Fibroblast of upper back skin (primary cell): Measurements from ENCODE around the gene MYH1.

Experiments
- DNase-seq: peaks from one replicate; pipeline ENCODE4 v3.0.0-alpha.2; 2013

Gene MYH1

DNA sequence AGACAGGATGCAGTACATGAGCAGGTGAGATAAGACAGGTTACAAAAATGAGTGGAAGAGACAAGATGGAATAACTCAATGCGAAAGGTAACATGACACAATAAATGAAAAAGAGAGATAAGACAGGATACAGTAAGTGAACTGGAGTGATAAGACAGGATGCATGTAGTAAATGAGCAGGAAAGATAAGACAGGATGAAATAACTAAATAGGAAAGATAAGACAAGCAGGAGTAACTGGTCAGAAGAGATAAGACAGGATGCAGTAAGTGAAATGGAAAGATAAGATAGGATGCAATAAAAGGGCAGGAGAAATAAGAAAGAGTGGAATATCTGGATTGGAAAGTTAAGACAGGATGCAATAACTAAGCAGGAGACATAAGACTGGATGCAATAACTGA, 40.6 kb downstream of the MYH1 start:
- DNase-seq, result no peak

DNA sequence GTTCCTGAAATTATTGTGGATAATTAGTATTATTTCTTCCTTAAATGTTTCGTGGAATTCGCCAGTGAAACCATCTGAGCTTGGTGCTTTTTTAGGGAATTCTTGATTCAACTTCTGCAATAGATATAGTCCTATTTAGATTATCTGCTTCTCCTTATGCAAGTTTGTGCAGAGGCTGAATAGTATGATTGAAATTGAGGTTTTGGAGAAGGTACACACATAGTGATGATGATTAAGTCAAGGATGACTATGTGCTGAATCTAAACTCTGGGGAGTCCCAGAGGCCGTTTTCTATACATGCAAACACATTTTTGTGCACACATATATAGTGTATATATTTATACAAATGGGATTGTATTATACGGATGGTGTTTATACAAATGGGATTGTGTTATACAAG, 43.8 kb downstream of the MYH1 start:
- DNase-seq, result peak; percentile 52

DNA sequence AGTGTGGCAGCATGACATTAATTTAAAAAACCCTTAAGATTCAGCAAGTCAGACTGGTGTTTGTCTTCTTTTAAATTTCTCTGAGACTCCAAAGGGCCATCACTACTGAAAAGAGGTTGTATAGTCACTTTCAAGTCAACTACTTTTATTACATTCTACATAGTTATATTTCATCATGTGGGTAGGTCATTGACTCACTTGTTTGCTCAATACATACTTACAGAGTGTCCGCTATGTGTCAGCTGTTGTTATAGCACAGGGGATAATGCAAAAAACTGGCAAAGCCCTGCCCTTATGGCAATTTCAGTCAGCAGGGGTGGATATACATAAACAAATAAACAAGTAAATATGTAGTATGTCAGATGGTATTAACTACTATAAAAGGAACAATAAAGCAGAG, 46.5 kb downstream of the MYH1 start:
- peak; percentile 47 for DNase-seq

DNA sequence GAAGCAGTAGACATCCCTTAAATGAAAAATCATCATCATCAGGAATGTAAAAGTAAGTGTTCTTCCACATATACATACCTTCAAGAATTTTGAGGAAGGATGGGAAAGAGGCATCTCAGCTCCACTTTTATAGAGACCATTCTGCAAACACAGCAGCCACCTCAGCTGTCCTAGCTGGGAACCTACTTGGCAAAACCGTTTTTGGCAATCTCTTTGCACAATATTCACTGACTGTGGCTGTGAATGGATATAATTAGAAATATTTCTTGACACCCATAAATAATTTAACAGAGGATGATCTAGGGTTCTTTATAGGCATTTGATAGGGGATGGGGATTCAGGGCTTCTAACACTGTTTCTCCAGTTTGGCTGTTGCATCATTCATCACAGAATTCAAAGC, 48.9 kb downstream of the MYH1 start, which contains the start of gene MYH4:
Gene MYH4, minus strand, starts transcription at position 101 of the 400 bp plus-strand sequence. CDS start 2,814 bp downstream, outside the sequence.
- no peak for DNase-seq

DNA sequence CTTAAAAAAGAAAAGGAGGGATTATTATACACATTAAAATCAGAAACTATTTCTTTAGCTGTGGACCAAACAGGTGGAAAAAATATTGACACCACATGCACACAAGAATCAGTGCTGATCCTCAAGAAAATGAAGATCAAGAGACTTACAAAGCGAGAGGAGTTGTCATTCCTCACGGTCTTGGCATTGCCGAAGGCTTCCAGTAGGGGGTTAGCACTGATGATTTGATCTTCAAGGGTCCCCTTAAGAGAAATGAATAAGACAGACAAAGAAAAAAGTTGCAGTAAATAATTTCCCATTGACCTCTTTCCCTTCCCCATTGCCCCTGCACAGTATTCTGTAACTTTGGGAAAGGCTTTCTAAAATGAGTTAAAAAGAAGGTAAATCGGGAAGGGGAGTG, 54.9 kb downstream of the MYH1 start:
- DNase-seq, result no peak

DNA sequence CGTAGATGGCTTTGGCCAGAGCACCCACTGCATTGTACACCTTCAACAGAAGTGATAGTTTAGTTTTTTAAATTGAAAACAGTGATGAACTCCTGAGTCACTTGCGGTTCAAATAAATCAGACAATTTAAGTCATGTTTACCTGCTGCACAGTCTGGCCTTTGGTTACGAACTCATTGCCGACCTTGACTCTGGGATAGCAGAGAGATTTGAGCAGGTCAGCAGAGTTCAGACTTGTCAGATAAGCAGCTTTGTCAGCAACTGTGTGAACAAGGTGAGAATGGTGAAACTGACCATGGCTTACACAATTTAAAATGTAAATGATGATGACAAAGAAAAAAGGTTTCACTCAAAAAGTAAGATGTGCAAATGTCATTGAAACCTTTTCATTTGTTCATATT, 58.3 kb downstream of the MYH1 start:
- DNase-seq, result no peak

DNA sequence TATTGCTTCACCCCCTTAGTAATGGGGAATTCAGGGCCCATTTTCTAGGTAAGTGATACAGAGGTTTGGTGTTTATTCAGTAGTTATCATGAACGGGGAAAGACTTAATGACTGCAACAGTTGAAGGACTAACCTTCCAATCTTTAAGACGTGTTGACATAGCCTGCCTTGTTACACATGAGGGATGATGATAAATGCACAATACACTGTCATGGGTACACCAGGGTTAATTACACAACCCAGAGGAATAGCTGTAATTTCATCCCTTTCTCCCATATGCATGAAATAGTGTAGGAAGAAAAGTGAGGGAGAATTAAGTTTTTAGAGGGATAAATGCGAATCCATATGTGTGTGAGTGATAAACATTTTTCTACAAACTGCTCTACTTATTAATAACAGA, 59.6 kb downstream of the MYH1 start:
- DNase-seq, result peak; percentile 5

DNA sequence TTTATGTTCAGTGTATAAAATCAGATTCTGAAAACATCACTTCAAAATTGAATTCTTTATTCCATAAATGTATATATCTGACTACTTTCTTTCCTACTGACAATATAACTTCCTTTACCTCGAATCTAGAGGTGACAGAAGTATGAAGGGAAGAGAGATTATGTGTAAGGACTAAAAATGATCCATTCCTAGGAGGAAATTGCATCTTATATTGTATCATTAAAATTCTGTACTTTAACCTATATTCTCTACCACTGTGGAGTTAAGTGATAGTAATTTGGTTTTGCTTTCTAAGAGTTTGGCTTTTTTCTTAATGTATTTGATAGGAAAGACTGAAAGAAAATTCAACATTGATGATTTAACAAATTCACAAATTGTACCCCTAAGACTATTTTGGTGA, 60.4 kb downstream of the MYH1 start:
- DNase-seq, result no peak

DNA sequence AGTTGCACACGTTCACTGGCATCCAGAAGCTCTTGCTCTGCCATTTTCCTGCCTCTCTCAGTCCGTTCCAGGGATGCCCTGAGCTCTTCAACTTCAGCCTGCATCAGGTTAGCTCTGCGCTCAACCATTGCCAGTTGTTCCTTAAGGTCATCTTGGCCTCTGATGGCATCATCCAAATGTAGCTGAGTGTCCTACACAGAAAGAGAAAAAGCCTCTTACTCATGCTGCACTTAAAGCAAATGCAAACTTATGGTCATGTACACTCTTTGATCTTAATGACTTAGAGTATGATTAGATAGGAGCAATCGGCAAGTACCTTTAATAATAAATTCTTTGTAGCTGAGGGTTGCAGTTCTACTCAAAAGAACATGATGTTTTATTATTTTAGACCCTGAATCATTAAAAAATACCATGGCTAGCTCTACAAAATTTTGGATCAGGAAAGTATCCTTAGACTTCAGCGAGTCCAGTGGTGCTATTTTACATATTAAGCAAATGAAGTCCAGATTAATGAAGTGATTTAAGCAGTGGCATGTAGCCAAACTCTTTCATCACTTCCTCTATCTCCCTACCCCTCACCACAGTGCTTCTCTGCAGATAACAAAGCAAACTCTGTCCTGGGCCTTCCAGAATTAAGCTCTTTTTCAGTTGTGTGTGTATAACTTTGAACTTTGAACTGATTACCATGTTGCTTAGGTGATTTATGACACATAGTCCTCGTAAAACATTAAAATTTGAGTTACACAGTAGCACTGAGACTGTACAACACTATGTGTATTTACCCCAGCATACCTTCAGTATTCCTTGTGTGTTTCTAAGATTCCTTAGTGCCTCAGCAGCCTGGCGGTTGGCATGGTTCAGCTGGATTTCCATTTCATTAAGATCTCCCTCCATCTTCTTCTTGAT, 71.1 kb downstream of the MYH1 start:
- DNase-seq, result no peak
